Kidney epithelial cell (primary cell): Measurements from ENCODE around the gene CCNJL. TPM values are rescaled to one million over a fixed set of nuclear protein-coding genes. Genes with fewer than 3 reads are reported as not detected.

Experiments used
- DNase-seq: peaks from one replicate; pipeline ENCODE4 v3.0.0-alpha.2; 2010; ENCODE audit warnings: low read depth
- H3K27me3 ChIP-seq: 2 replicates; pipeline ENCODE4 v1.6.0; 2011; ENCODE audit warnings: low read length; ENCODE audit not compliant: control insufficient read depth, insufficient read depth
- H3K36me3 ChIP-seq: 2 replicates; pipeline ENCODE4 v1.5.1; 2011; ENCODE audit warnings: low read length; ENCODE audit not compliant: control insufficient read depth, insufficient read depth
- H3K4me3 ChIP-seq: 2 replicates; pipeline ENCODE4 v1.5.1; 2011; ENCODE audit warnings: low read depth, mild to moderate bottlenecking, control low read depth, low read length
- total RNA-seq: library from RNA; depleted of rRNA; stranded (reverse); fragments of >200 nt; gene quantifications from 2 replicates; pipeline ENCODE4 v1.2.3, GENCODE V29; 2015
- TF ChIP-seq, protein P1 (sequence below): IDR thresholded peaks from 2 replicates; pipeline ENCODE4 v1.5.1; 2011; ENCODE audit warnings: mild to moderate bottlenecking, moderate library complexity, low read length, control low read depth, inconsistent platforms; ENCODE audit not compliant: insufficient read depth, poor library complexity, severe bottlenecking

The CCNJL gene
- total RNA-seq, 1 donor from 2014 or later = 21.9 TPM

DNA sequence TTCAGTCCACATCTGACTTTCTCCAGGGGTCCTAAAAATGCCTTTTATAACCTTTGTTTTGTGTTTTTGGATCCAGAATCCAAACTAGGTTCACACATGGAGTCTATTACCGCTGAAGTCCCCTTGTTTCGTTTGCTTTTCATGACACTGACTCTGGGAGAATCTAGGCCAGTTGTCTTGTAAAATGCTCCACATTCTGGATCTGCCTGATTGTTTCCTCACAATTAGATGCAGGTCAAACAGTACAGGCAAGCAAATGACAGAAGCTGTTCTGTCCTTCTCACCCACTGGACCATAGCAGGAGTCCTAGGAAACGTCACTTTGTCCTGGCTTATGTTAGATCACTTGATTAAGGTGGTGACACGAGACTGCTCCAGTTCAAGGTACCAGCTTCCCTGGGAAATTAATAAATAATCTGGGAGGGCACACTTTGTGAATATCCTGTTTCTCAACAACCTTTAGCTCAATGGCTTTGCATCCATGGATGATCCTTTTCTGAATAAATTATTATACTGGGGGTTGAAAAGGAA, 49.0 kb downstream of the CCNJL start:
- no peak overlapping the region for H3K4me3 ChIP-seq
- TF ChIP-seq, protein P1, sequence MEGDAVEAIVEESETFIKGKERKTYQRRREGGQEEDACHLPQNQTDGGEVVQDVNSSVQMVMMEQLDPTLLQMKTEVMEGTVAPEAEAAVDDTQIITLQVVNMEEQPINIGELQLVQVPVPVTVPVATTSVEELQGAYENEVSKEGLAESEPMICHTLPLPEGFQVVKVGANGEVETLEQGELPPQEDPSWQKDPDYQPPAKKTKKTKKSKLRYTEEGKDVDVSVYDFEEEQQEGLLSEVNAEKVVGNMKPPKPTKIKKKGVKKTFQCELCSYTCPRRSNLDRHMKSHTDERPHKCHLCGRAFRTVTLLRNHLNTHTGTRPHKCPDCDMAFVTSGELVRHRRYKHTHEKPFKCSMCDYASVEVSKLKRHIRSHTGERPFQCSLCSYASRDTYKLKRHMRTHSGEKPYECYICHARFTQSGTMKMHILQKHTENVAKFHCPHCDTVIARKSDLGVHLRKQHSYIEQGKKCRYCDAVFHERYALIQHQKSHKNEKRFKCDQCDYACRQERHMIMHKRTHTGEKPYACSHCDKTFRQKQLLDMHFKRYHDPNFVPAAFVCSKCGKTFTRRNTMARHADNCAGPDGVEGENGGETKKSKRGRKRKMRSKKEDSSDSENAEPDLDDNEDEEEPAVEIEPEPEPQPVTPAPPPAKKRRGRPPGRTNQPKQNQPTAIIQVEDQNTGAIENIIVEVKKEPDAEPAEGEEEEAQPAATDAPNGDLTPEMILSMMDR = no peak
- no peaks in the 10 kb centered on the region for H3K27me3 ChIP-seq
- H3K36me3 ChIP-seq = no peaks in the 10 kb centered on the region
- no peak for DNase-seq

DNA sequence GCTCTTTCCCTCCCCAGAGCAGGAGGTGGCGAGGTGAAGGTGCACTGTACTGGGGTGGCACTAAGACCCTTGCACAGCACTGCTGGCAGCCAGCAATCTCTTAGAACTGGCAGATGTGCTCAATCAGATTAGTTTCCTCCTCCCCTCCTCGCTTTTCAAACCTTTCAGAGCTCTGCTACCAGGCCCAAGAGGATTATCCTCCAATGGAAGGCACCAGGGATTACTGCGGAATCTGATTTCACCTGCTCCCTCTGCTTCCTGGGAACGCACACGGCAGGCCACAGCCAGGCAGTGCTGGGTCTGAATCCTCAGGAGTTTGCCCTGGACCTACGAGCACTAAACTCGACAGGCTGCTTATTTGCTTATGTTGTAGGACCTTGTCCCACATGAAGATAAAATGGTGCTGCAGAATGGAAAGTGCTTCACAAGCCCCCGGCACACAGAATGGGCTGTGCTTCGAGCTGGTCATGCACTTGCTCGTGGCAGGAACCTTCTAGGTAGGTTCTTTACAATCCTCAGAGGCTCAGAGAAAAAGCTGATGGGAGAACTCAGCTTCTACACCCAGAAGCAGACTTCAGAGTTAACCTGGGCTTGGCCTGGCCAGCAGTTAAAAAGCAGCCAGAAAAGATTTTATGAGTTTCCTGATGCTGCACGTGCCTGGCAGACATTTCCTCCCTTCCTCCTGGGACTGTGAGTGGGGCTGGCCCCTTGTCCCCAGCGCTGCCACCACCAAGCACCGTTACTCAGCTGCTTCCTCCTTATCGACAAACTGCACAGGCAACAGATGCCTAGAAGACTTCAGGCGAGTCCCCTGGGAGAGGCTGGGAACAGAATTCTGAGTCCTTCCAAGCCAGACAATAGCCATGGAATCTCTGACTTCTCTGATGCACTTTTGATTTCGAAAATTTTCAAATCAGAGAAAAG, 50.0 kb downstream of the CCNJL start:
- DNase-seq = no peak
- no peaks in the 10 kb centered on the region for H3K36me3 ChIP-seq
- TF ChIP-seq, protein P1 = no peak
- no peak overlapping the region for H3K4me3 ChIP-seq
- no peaks in the 10 kb centered on the region for H3K27me3 ChIP-seq

DNA sequence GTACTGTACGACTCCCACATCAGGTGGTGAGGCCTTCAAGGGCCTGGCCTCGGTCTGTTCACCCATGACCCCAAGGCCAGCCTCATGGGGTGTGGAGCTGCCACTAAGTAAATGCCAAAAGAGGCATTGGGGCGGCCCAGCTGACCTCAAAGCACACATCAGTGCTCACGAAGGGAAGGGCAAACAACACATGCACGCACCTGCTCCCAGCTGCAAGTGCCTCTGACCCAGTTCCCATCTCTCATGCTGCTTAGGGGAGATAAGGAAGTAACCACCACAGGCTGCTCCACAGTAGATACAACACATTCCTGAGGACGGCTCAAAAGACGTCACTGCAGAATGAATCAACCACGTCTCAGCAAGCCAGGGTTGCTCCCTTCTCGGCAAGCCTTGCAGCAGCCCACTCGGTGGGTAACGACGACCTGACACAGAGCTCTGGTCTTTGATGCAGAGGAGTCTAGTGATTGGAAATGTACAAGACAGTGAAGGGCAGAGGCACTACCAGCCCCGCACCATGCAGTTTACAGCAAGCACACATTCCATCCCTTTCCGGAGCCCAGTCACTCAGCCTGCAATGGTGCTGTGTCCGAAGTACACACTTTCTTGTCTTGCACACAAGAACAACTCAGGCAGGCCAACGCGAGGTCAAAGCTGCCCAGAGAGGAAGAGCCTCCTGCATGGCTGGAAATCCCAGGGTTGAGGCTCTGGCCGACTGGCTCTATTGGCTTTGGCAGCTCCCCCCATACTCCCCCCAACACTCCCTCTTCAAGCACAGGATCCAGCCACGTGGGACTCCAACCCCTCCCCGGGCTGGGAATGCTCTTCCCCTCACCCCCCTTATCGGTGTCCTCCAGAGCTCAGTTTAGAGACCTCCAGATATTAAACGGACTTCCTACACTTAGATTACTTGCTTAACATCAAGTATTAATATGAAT, 51.2 kb downstream of the CCNJL start:
- TF ChIP-seq, protein P1 = no peak
- H3K27me3 ChIP-seq = no peaks in the 10 kb centered on the region
- peak; percentile 93 for DNase-seq
- no peak overlapping the region for H3K4me3 ChIP-seq
- H3K36me3 ChIP-seq = no peaks in the 10 kb centered on the region

DNA sequence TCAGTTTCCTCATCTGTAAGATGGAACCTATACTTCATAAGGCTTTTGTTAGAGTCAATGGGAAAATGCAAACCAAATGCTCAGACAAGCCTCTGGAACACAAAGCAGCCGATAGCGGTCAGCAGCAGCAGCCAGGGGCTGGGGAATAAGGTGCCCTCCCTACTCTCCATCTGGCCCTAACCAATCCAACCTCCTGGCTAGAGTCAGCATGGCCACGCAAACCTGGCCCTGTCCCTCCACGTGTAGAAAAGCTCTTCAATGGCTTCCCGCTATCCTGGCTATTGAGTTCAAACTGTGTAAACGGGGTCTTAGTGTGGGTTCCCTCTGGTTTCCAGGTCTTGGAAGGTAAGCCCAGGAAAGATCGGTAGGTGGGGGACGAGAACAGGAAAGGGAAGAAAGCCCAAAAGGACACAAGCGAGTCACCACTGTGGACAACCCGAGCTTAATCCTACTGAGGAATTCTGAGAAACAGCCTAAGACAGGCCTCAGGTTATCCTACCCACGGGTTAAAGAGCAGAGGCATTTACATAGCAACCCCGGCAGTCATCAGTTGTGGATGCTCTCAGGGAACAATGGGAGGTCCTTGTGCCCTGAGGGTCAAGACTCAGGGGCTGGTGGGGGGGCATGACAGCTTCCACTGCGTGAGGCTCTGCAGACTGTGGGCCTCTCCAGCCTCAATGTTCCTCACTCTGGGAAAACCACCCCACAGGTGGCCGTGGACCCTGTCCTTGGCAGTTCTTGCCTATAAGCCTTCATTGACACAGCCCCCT, 52.2 kb downstream of the CCNJL start:
- H3K27me3 ChIP-seq = no peaks in the 10 kb centered on the region
- DNase-seq = no peak

DNA sequence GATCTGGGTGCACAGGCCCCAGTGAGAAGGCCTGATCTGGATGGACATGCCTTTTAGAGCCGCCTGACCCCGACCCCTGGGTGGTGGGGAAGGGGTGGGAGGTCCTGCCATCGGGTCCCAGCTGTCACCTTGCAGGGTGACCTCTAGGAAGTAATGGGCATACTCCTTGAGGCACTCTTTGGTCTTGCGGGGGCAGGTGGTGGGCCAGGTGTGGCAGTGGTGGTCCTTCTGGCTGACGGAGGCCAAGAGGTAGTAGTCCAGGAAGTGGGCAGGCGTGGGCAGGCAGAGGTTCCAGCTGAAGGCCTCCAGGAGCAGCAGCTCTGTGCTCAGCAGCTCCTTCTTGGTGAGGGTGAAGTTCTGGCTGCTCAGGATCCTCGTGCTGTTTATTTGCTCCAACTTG, 53.0 kb downstream of the CCNJL start:
- TF ChIP-seq, protein P1 = no peak
- H3K4me3 ChIP-seq = no peak overlapping the region
- H3K27me3 ChIP-seq = no peaks in the 10 kb centered on the region
- H3K36me3 ChIP-seq = no peaks in the 10 kb centered on the region
- no peak for DNase-seq

More for the DNA sequence above, 52.2 kb downstream of the CCNJL start:
- TF ChIP-seq, protein P1 = no peak
- Histone ChIP-seq H3K4me3 (no peak overlapping the region), H3K36me3 (no peaks in the 10 kb centered on the region)
